Fibroblast of lung (primary cell): ENCODE data around the gene TJP2.

Source experiments
- EZH2 ChIP-seq: IDR thresholded peaks from 2 replicates; pipeline ENCODE4 v1.5.1; 2012; ENCODE audit warnings: low read length, control low read depth, mild to moderate bottlenecking; ENCODE audit errors: missing control alignments
- TF ChIP-seq, protein P1 (sequence below), 2 donors: IDR thresholded peaks in 1 of 2; conservative IDR thresholded peaks in 1 of 2; 1 replicate in 1 of 2; 2 replicates in 1 of 2; pipeline ENCODE4 v1.5.1; 2011 to 2012; ENCODE audit warnings: low read length in 2 of 2, control low read depth in 1 of 2, inconsistent platforms in 1 of 2, low read depth in 1 of 2, mild to moderate bottlenecking in 1 of 2

DNA sequence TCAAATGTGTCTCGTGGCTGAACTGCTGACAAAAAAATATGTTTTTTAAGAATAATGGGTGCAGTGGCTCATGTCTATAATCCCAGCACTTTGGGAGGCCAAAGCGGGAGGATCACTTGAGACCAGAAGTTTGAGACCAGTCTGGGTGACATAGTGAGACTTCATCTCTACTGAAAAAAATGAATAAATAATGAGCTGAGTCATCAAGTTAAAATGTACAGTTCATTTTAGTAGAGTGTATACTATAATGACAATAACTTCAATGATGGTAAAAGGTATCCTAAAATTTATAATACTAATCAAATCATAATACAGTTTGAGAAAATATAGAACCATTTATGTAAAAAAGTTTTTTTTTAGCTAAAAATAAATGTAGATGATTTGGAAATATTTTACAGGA is 37.9 kb upstream of the TJP2 start:
- TF ChIP-seq, protein P1, sequence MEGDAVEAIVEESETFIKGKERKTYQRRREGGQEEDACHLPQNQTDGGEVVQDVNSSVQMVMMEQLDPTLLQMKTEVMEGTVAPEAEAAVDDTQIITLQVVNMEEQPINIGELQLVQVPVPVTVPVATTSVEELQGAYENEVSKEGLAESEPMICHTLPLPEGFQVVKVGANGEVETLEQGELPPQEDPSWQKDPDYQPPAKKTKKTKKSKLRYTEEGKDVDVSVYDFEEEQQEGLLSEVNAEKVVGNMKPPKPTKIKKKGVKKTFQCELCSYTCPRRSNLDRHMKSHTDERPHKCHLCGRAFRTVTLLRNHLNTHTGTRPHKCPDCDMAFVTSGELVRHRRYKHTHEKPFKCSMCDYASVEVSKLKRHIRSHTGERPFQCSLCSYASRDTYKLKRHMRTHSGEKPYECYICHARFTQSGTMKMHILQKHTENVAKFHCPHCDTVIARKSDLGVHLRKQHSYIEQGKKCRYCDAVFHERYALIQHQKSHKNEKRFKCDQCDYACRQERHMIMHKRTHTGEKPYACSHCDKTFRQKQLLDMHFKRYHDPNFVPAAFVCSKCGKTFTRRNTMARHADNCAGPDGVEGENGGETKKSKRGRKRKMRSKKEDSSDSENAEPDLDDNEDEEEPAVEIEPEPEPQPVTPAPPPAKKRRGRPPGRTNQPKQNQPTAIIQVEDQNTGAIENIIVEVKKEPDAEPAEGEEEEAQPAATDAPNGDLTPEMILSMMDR (conservative IDR thresholded peaks at IDR 0.05 in 1 of 2, IDR thresholded peaks at IDR 0.05 in 1 of 2; ENCODE audit: low read depth in 1 of 2, low read length in 2 of 2), result no peak
- no peak for TF ChIP-seq EZH2
